DND-41 (cell line): ENCODE data around the gene GTSE1.

Experiments used
- ATAC-seq: fragments of 200-7000 bp; cut with Tn5 transposase; 3 replicates; pipeline ENCODE4 v1.9.1; 2021; ENCODE audit warnings: low read depth; ENCODE audit not compliant: insufficient read depth
- DNase-seq: peaks from one replicate; pipeline ENCODE4 v3.0.0-alpha.2; 2020
- H2AFZ ChIP-seq: 2 replicates; pipeline ENCODE4 v1.6.0; 2012; ENCODE audit warnings: low read depth, low read length
- H3K27ac ChIP-seq: 2 replicates; pipeline ENCODE4 v1.5.1; 2012; ENCODE audit warnings: low read length, inconsistent platforms
- H3K27me3 ChIP-seq: fragments of 200-600 bp; sonication (generic); 2 replicates; pipeline ENCODE4 v1.6.0; 2012; ENCODE audit warnings: low read length, mild to moderate bottlenecking, inconsistent platforms; ENCODE audit not compliant: insufficient read depth, poor library complexity
- H3K36me3 ChIP-seq: 2 replicates; pipeline ENCODE4 v1.5.1; 2012; ENCODE audit warnings: low read length, inconsistent platforms; ENCODE audit not compliant: insufficient read depth
- H3K4me1 ChIP-seq: 2 replicates; pipeline ENCODE4 v1.5.1; 2012; ENCODE audit warnings: mild to moderate bottlenecking, low read length; ENCODE audit not compliant: insufficient read depth
- H3K4me2 ChIP-seq: 2 replicates; pipeline ENCODE4 v1.6.0; 2012; ENCODE audit warnings: mild to moderate bottlenecking, moderate library complexity, low read length, inconsistent platforms; ENCODE audit not compliant: insufficient read depth
- H3K4me3 ChIP-seq, 2 experiments: fragments of 200-600 bp in 1 of 2; shearing (Covaris generic) in 1 of 2; 2 replicates each; pipeline ENCODE4 v1.5.1; 2012 to 2016; ENCODE audit warnings: inconsistent platforms in 2 of 2, low read length in 2 of 2, mild to moderate bottlenecking in 2 of 2, low read depth in 1 of 2, moderate library complexity in 1 of 2
- H3K79me2 ChIP-seq: 2 replicates; pipeline ENCODE4 v1.6.0; 2012; ENCODE audit warnings: low read length, inconsistent platforms; ENCODE audit not compliant: insufficient read depth
- H3K9ac ChIP-seq: 2 replicates; pipeline ENCODE4 v1.6.0; 2012; ENCODE audit warnings: low read depth, mild to moderate bottlenecking, inconsistent platforms, low read length, moderate library complexity
- H3K9me3 ChIP-seq: 2 replicates; pipeline ENCODE4 v1.5.1; 2012; ENCODE audit warnings: low read length, moderate library complexity, mild to moderate bottlenecking, inconsistent platforms; ENCODE audit not compliant: insufficient read depth, severe bottlenecking
- H4K20me1 ChIP-seq: 2 replicates; pipeline ENCODE4 v1.6.0; 2012; ENCODE audit warnings: low read length; ENCODE audit not compliant: insufficient read depth
- CTCF ChIP-seq: IDR thresholded peaks from 2 replicates; pipeline ENCODE4 v1.5.1; 2012; ENCODE audit warnings: borderline replicate concordance, low read length, moderate library complexity, mild to moderate bottlenecking; ENCODE audit not compliant: poor library complexity, severe bottlenecking; ENCODE audit errors: extremely low read depth
- EZH2 ChIP-seq: IDR thresholded peaks from 3 replicates; pipeline ENCODE4 v1.6.1; 2012; ENCODE audit warnings: borderline replicate concordance, low read depth, mild to moderate bottlenecking, moderate library complexity, low read length, inconsistent platforms; ENCODE audit not compliant: severe bottlenecking

GTSE1 gene

GRCh38 chr22:46250783-46251125 is 45.9 kb upstream of the GTSE1 start:
- no peak; the same call in 2 of the 3 replicates for ATAC-seq
- Histone ChIP-seq H3K27me3 (no peaks in the 10 kb centered on the region), H3K4me1 (peaks cover 75% of the 10 kb centered on the region), H3K27ac (peak overlapping the region; percentile 99), H3K9ac (peak overlapping the region; percentile 93), H3K79me2 (peaks cover 62% of the 10 kb centered on the region), H3K9me3 (no peaks in the 10 kb centered on the region), H3K36me3 (no peaks in the 10 kb centered on the region; the same call in 1 of the 2 replicates), H3K4me2 (peak overlapping the region; percentile 82), H4K20me1 (no peaks in the 10 kb centered on the region), H3K4me3 (peak overlapping the region; percentile 60 to 77), H2AFZ (peak overlapping the region; percentile 77; the same call in 1 of the 2 replicates)
- peak; percentile 55 for DNase-seq
- TF ChIP-seq EZH2 (no peak), CTCF (no peak)

DNA sequence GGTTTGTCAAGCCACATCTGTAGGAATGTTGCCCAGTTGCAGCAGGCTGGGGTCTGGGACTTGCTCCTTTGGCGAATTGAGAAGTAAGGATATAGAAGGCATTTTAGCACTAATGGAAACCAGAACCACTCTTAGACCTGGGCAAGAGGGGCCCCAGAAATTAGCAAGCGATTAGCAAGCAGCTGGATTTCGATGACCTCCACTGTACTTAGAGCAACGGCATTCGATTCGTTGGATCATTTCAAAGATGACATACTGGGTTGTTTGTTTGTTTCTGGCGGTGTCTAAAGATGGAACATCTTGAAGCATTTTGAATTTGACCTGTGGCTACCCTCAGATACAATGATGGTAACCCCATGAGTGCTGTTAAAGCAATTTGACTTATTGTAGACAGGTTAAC is 45.4 kb upstream of the GTSE1 start:
- no peak for TF ChIP-seq CTCF
- no peak for TF ChIP-seq EZH2
- H3K9ac ChIP-seq, result peak overlapping the region; percentile 93
- no peak for ATAC-seq

DNA sequence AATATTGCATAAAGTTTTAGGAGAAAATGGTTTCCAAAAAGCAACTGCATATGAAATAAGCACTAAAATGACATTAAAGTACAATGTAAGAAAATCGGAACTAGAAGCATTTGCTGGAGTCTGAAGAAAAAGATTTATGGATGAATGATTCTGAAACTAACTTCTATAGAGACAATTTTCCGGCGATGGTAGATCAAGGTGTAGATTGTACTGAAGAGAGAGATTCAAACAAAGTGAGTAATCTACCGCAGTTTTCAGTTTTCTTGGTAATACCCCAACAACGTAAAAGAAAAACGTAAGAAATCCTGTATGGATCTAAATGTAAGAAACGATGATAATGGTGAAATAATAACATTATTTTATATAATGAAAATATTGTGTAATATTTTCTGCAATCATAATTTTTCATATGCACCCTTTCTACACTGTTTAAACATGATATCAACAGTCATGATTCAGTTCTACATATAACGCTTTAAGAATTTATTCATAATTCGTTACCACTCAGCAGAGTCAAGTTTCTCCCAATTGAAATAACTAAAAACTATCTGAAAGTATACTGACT is 44.8 kb upstream of the GTSE1 start:
- peak overlapping the region; percentile 93 for H3K9ac ChIP-seq
- ATAC-seq (no peak), DNase-seq (no peak)
- H3K27me3 ChIP-seq, result no peaks in the 10 kb centered on the region
- TF ChIP-seq CTCF, result no peak
- no peak for TF ChIP-seq EZH2
- H2AFZ ChIP-seq, result no peak overlapping the region
- H3K27ac ChIP-seq, result peak overlapping the region; percentile 99
- peaks cover 65% of the 10 kb centered on the region for H3K4me1 ChIP-seq
- H3K4me3 ChIP-seq, result peak overlapping the region; percentile 60 to 77
- peak overlapping the region; percentile 82 for H3K4me2 ChIP-seq
- H3K9me3 ChIP-seq, result no peaks in the 10 kb centered on the region
- no peaks in the 10 kb centered on the region; the same call in 1 of the 2 replicates for H3K36me3 ChIP-seq
- no peaks in the 10 kb centered on the region for H4K20me1 ChIP-seq
- peaks cover 59% of the 10 kb centered on the region for H3K79me2 ChIP-seq

More for the DNA sequence above, 45.4 kb upstream of the GTSE1 start:
- H3K36me3 ChIP-seq, result no peaks in the 10 kb centered on the region; the same call in 1 of the 2 replicates
- no peaks in the 10 kb centered on the region for H4K20me1 ChIP-seq
- no peak for DNase-seq
- peak overlapping the region; percentile 77; the same call in 1 of the 2 replicates for H2AFZ ChIP-seq
- no peaks in the 10 kb centered on the region for H3K9me3 ChIP-seq
- H3K27me3 ChIP-seq, result no peaks in the 10 kb centered on the region
- peaks cover 71% of the 10 kb centered on the region for H3K4me1 ChIP-seq
- H3K79me2 ChIP-seq, result peaks cover 62% of the 10 kb centered on the region
- H3K27ac ChIP-seq, result peak overlapping the region; percentile 99
- peak overlapping the region; percentile 82 for H3K4me2 ChIP-seq
- H3K4me3 ChIP-seq, result peak overlapping the region; percentile 60 to 77
